Tibial artery (tissue), 4 donors: ENCODE data around the gene AMH.

Source experiments
- DNase-seq, 2 donors: peaks; one replicate each; pipeline ENCODE4 v3.0.0-alpha.2; 2019
- H3K27ac ChIP-seq, 2 donors: fragments of 200-600 bp; sonication (generic) in 1 of 2; 1 replicate in 1 of 2; 2 replicates in 1 of 2; pipeline ENCODE4 v1.5.1; 2018 to 2019; ENCODE audit warnings: mild to moderate bottlenecking in 1 of 2
- H3K27me3 ChIP-seq, 2 donors: fragments of 200-600 bp; sonication (generic) in 1 of 2; one replicate each; pipeline versions ENCODE4 v1.5.1 to v1.6.0; 2016 to 2019
- H3K36me3 ChIP-seq, 3 donors: fragments of 200-600 bp; sonication (generic) in 2 of 3; one replicate each; pipeline ENCODE4 v1.5.1; 2016 to 2019; ENCODE audit warnings: mild to moderate bottlenecking in 2 of 3
- H3K4me1 ChIP-seq, 4 donors: fragments of 200-600 bp; sonication (generic) in 2 of 4; 1 replicate in 3 of 4; 2 replicates in 1 of 4; pipeline ENCODE4 v1.5.1; 2016 to 2019
- H3K4me3 ChIP-seq, 2 donors: fragments of 200-600 bp; sonication (generic) in 1 of 2; 1 replicate in 1 of 2; 2 replicates in 1 of 2; pipeline ENCODE4 v1.5.1; 2018 to 2019; ENCODE audit warnings: mild to moderate bottlenecking in 2 of 2
- H3K9me3 ChIP-seq, 3 donors: fragments of 200-600 bp; sonication (generic) in 1 of 3; one replicate each; pipeline ENCODE4 v1.5.1; 2016 to 2019
- intact Hi-C: fragments of 100-400 bp; cut with DNase I; formaldehyde crosslinking; loops from one replicate; pipeline ENCODE4 v1.15.0; 2023; ENCODE audit warnings: low total_unique reads
- TF ChIP-seq, protein P1 (sequence below), 2 experiments: fragments of 200-600 bp in 1 of 2; fragments of 450-650 bp in 1 of 2; IDR thresholded peaks; one replicate each; pipeline ENCODE4 v1.5.1; 2017 to 2019; ENCODE audit warnings: antibody characterized with exemption in 2 of 2, mild to moderate bottlenecking in 1 of 2, moderate library complexity in 1 of 2

AMH gene

DNA sequence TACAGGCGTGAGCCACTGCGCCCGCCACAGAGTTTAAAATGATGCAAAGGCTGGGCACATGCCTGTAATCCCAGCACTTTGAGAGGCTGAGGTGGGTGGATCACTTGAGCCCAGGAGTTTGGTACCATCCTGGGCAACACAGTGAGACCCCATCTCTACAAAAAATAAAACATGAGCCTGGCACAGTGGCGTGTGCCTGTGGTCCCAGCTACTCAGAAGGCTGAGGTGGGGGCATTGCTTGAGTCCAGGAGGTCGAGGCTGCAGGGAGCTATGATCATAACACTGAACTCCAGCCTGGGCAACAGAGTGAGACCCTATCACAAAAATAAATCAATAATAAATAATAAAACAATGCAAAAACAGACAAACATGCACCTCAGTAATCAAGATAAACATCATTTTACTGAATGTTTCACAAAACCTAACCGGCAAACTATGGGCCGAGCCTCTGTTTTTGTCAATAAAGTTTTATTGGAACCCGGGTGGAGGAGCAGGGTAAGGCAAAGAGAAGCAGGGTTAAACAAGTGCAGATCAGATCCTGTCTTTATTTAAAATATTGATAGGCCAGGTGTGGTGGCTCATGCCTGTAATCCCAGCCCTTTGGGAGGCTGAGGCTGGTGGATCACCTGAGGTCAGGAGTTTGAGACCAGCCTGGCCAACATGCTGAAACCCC is 34.8 kb downstream of the AMH start:
- peaks cover 0 to 5% (median 3%) of the 10 kb centered on the region in 3 donors for H3K36me3 ChIP-seq
- H3K27me3 ChIP-seq: peaks cover 0 to 13% of the 10 kb centered on the region in 2 donors
- H3K4me3 ChIP-seq: no peak overlapping the region
- peaks cover 0 to 14% (median 7%) of the 10 kb centered on the region in 4 donors for H3K4me1 ChIP-seq
- H3K27ac ChIP-seq: no peak overlapping the region
- DNase-seq: no peak
- intact Hi-C loops: no loop called here
- TF ChIP-seq, protein P1, sequence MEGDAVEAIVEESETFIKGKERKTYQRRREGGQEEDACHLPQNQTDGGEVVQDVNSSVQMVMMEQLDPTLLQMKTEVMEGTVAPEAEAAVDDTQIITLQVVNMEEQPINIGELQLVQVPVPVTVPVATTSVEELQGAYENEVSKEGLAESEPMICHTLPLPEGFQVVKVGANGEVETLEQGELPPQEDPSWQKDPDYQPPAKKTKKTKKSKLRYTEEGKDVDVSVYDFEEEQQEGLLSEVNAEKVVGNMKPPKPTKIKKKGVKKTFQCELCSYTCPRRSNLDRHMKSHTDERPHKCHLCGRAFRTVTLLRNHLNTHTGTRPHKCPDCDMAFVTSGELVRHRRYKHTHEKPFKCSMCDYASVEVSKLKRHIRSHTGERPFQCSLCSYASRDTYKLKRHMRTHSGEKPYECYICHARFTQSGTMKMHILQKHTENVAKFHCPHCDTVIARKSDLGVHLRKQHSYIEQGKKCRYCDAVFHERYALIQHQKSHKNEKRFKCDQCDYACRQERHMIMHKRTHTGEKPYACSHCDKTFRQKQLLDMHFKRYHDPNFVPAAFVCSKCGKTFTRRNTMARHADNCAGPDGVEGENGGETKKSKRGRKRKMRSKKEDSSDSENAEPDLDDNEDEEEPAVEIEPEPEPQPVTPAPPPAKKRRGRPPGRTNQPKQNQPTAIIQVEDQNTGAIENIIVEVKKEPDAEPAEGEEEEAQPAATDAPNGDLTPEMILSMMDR (IDR thresholded peaks at IDR 0.05): no peak
- H3K9me3 ChIP-seq: no peaks in the 10 kb centered on the region

DNA sequence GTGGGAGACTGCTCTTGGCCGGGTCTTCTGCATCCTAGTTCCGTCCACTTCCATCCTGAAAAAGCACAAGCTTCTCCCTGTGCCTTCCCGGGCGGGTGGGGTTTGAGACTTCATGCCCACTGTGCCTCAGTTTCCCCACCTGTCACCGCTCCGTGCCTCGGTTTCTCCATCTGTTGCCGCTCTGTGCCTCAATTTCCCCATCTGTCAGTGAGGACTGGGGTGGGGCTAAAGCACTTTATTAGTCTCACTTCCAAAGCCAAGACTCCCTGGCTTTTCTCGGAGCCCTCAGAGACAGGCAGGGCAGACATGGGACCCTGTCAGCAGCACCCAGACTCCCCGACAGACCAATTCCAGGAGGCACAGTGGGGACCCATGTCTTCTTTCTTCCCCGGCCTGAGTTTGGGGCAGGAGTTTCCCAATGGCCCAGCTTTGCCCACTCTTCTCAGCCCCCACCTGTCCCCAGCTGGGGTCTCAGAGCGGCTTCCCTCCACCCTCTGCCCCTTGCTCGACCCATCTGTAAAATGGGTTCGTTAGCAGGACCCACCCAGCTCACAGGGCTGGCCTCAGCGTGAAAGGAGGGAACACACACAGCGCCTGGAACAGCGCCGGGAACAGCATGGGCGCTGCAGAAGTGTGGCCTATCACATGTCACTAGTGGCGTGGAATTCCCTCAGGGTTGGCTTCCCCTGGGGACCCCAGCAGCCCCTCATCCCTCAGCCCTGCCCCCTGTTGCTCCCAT is 37.4 kb downstream of the AMH start:
- DNase-seq: no peak
- Histone ChIP-seq H3K27ac (no peak overlapping the region), H3K4me3 (no peak overlapping the region), H3K36me3 (peaks cover 0 to 5% (median 0%) of the 10 kb centered on the region in 3 donors), H3K9me3 (no peaks in the 10 kb centered on the region), H3K27me3 (peaks cover 0 to 39% of the 10 kb centered on the region in 2 donors), H3K4me1 (peaks cover 0 to 34% (median 30%) of the 10 kb centered on the region in 4 donors)
- intact Hi-C loops: no loop called here
- TF ChIP-seq, protein P1 (IDR thresholded peaks at IDR 0.05): no peak

DNA sequence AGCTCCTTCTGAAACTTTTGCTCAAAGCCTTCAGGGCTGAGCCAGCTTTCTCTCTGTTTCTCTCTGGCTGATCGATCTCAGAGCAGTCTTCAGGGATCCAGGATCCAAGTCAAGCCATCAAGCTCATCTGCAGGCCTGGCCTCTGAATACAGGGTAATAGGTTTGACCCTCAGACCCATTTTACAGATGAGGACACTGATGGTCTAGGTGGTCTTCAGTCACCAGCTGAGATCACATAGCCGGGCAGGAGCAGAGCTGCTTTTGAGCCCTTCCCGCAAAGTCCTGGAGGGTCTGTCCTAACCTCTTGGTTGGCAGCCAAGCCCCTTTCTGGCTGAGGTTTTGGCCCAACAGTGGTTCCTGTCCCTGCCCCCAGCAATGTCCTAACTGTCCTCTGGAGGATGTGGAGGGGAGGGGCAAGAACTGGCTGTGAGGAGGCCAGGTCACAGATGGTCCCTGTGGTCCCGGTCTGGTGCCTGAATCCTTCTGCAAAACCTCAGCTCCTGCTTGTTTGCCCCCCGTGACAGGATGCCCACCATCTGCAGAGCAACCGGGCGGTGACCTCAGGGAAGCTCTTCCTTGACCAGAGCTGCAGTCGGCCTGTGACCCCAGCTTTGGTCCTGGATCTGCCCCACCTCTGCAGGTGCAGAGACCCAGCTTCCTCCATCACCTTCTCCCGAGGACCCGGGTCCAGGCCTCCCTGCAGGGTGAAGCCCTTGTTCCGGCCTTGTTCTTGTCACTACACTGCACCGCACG is 38.6 kb downstream of the AMH start:
- Histone ChIP-seq H3K9me3 (no peaks in the 10 kb centered on the region), H3K27me3 (peaks cover 0 to 44% of the 10 kb centered on the region in 2 donors), H3K36me3 (peaks cover 0 to 5% (median 0%) of the 10 kb centered on the region in 3 donors), H3K4me1 (peaks cover 0 to 28% (median 25%) of the 10 kb centered on the region in 4 donors), H3K4me3 (no peak overlapping the region), H3K27ac (no peak overlapping the region)
- TF ChIP-seq, protein P1 (IDR thresholded peaks at IDR 0.05): no peak
- intact Hi-C loops: no loop called here
- DNase-seq: no peak

DNA sequence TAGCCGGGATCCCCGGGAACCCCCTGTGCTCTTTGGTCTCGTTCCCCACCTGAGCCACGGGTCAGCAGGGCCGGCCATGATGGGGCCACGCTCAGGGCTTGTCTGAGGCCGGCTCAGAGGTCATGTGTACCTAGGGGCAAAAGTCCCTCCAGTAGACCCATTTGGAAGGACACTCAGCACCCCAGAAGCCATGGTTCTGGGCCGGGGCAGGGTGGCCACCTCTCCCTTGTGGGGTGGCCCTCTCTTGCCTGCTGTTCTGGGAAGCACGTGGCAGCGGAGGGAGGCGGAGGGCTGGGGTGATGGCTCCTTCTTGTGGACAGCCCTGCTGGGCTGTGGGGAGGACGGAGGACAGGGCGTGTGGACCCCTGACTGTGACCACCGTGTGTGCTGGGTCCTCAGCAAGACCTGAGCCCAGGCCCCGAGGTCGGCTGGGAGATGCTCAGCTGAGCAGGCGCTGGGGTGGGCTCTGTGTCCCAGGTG is 39.3 kb downstream of the AMH start:
- intact Hi-C loops: no loop called here
- DNase-seq: no peak
- TF ChIP-seq, protein P1 (IDR thresholded peaks at IDR 0.05): no peak
- Histone ChIP-seq H3K9me3 (no peaks in the 10 kb centered on the region), H3K27ac (no peak overlapping the region), H3K4me1 (peaks cover 0 to 28% (median 25%) of the 10 kb centered on the region in 4 donors), H3K27me3 (peaks cover 0 to 44% of the 10 kb centered on the region in 2 donors), H3K4me3 (no peak overlapping the region), H3K36me3 (no peaks in the 10 kb centered on the region)

DNA sequence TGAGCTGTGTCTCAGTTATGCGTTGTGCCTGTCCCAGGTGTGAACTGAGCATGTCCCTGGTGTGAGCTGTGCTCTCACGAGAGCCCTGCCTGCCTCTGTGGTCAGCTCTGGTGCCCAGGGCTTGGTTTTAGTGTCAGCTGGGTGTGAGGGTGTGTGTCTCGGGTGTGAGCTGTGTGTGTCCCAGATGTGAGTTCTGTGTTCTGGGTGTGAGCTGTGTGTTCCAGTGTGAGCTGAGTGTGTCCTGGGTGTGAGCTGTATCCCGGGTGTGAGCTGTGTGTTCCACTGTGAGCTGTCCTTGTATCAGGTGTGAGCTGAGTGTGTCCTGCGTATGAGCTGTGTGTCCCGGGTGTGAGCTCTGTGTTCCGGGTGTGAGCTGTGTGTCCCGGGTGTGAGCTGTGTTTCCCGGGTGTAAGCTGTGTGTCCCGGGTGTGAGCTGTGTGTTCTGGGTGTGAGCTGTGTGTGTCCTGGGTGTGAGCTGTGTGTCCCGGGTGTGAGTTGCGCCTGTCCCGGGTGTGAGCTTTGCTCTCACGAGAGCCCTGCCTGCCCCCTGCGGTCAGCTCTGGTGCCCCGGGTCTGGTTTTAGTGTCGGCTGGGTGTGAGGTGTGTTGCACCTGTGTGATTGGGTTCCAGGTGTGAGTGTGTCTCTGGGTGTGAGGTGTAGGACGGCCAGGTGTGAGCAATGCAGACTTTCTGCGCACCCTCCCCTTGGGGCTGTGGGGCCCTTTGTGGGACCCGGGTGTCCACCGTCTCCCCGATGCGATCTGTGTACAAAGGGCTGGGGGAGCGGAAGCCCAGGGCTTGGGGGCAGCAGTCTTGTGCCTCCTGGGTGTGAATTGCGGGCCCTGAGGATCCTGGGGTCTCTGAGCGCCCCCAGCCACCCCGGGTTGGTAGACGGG is 39.9 kb downstream of the AMH start:
- no peaks in the 10 kb centered on the region for H3K36me3 ChIP-seq

More for the DNA sequence above, 39.9 kb downstream of the AMH start:
- Histone ChIP-seq H3K27ac (no peak overlapping the region), H3K4me1 (peaks cover 0 to 34% (median 28%) of the 10 kb centered on the region in 4 donors), H3K9me3 (no peaks in the 10 kb centered on the region), H3K27me3 (peaks cover 0 to 44% of the 10 kb centered on the region in 2 donors), H3K4me3 (peak overlapping the region in 1 of 2 donors; percentile 39)
- no peak for DNase-seq
- intact Hi-C loops: no loop called here
- TF ChIP-seq, protein P1 (IDR thresholded peaks at IDR 0.05): no peak
